GM18909 (cell line): ENCODE results near the gene CARS1.
A peak's percentile ranks its signal among the peaks of the same experiment; 100 is the strongest.

ENCODE experiments used
- ATAC-seq: cut with Tn5 transposase; IDR thresholded peaks from one replicate; pipeline ENCODE4 v1.9.1; 2021; ENCODE audit warnings: mild to moderate bottlenecking; ENCODE audit not compliant: unreplicated experiment, poor library complexity

The CARS1 gene

GRCh38 chr11:2995893-2996554 is 61.2 kb downstream of the CARS1 start:
- no peak for ATAC-seq

- ATAC-seq = no peak
Measured at GRCh38 chr11:2995031-2995561, 62.1 kb downstream of the CARS1 start.

GRCh38 chr11:2994336-2994730 is 62.9 kb downstream of the CARS1 start:
- no peak for ATAC-seq

- no peak for ATAC-seq
Measured at GRCh38 chr11:2992997-2993325, 64.3 kb downstream of the CARS1 start.

GRCh38 chr11:2992234-2992996 is 64.8 kb downstream of the CARS1 start, which contains the start of gene NAP1L4:
Gene NAP1L4 (minus strand): TSS chr11:2992329. CDS start chr11:2979220, 13,109 bp downstream.
- ATAC-seq = peak; percentile 85

- ATAC-seq = peak; percentile 40
Measured at GRCh38 chr11:2991452-2992233, 65.6 kb downstream of the CARS1 start.

- ATAC-seq = no peak
Measured at GRCh38 chr11:2990617-2991451, 66.4 kb downstream of the CARS1 start.

GRCh38 chr11:2989551-2989950 is 67.7 kb downstream of the CARS1 start:
- no peak for ATAC-seq

GRCh38 chr11:2989006-2989405 is 68.2 kb downstream of the CARS1 start:
- ATAC-seq = no peak

- no peak for ATAC-seq
Measured at GRCh38 chr11:2987881-2988861, 69.1 kb downstream of the CARS1 start.

GRCh38 chr11:2983908-2984307 is 73.3 kb downstream of the CARS1 start:
- ATAC-seq = no peak

GRCh38 chr11:2982214-2982613 is 75.0 kb downstream of the CARS1 start:
- ATAC-seq = no peak

- ATAC-seq = no peak
Measured at GRCh38 chr11:2981130-2981529, 76.1 kb downstream of the CARS1 start.

GRCh38 chr11:2980168-2980840 is 76.9 kb downstream of the CARS1 start:
- ATAC-seq = no peak

- ATAC-seq = no peak
Measured at GRCh38 chr11:2977113-2977512, 80.1 kb downstream of the CARS1 start.

- ATAC-seq = no peak
Measured at GRCh38 chr11:2976294-2977063, 80.7 kb downstream of the CARS1 start.

GRCh38 chr11:2975594-2975993 is 81.6 kb downstream of the CARS1 start:
- no peak for ATAC-seq

GRCh38 chr11:2974272-2974671 is 83.0 kb downstream of the CARS1 start:
- no peak for ATAC-seq
